OCI-LY3 (cell line): Measurements from ENCODE around the gene BTBD9.

Source experiments
- H2AFZ ChIP-seq: fragments of 200-600, 300-600 bp; shearing (Covaris generic); 2 replicates; pipeline ENCODE4 v1.6.0; 2014; ENCODE audit warnings: antibody characterized with exemption, low read depth, low read length
- H3K27ac ChIP-seq: fragments of 200-600, 300-600 bp; sonication (generic); 2 replicates; pipeline ENCODE4 v1.5.1; 2014; ENCODE audit warnings: mild to moderate bottlenecking, low read length, moderate library complexity, mixed read lengths
- H3K27me3 ChIP-seq: fragments of 200-600, 300-600 bp; sonication (generic); 2 replicates; pipeline ENCODE4 v1.6.1; 2014; ENCODE audit warnings: low read depth, low read length, mixed read lengths
- H3K36me3 ChIP-seq: fragments of 200-600, 300-600 bp; sonication (generic); replicated peaks from 2 replicates; pipeline ENCODE3; 2014; ENCODE audit warnings: low read depth, low read length, mixed read lengths
- H3K4me1 ChIP-seq: fragments of 300-600, 200-600 bp; sonication (generic); 2 replicates; pipeline ENCODE4 v1.6.1; 2014; ENCODE audit warnings: low read length, mixed read lengths
- H3K4me2 ChIP-seq: fragments of 200-600, 300-600 bp; sonication (generic); 2 replicates; pipeline ENCODE4 v1.6.1; 2014; ENCODE audit warnings: low read length, mixed read lengths
- H3K4me3 ChIP-seq: fragments of 300-600, 200-600 bp; sonication (generic); 2 replicates; pipeline ENCODE4 v1.5.1; 2014; ENCODE audit warnings: antibody characterized with exemption, mild to moderate bottlenecking, low read length, moderate library complexity
- H3K79me2 ChIP-seq: fragments of 300-600, 200-600 bp; shearing (Covaris generic); 2 replicates; pipeline ENCODE4 v1.6.1; 2014; ENCODE audit warnings: mild to moderate bottlenecking, low read length, mixed read lengths
- H3K9ac ChIP-seq: fragments of 300-600, 200-600 bp; shearing (Covaris generic); 2 replicates; pipeline ENCODE4 v1.6.0; 2014; ENCODE audit warnings: mild to moderate bottlenecking, low read length, moderate library complexity
- H3K9me3 ChIP-seq: fragments of 200-600, 300-600 bp; shearing (Covaris generic); 2 replicates; pipeline ENCODE4 v1.6.1; 2014; ENCODE audit warnings: low read length, mixed read lengths; ENCODE audit not compliant: insufficient read depth
- H4K20me1 ChIP-seq: fragments of 200-600, 300-600 bp; sonication (generic); 2 replicates; pipeline ENCODE4 v1.6.1; 2016; ENCODE audit warnings: low read length, mixed read lengths; ENCODE audit not compliant: insufficient read depth
- CTCF ChIP-seq: fragments of 200-600, 300-600 bp; sonication (generic); IDR thresholded peaks from 2 replicates; pipeline ENCODE4 v1.5.1; 2014; ENCODE audit warnings: antibody characterized with exemption, low read length, low read depth
- EZH2phosphoT487 ChIP-seq: fragments of 200-600 bp; shearing (Covaris generic); IDR thresholded peaks from 2 replicates; pipeline ENCODE4 v1.6.1; 2018; ENCODE audit warnings: antibody characterized with exemption, mixed run types, low read depth

Gene BTBD9

GRCh38 chr6:38234934-38235682, 404.6 kb downstream of the BTBD9 start:
- Histone ChIP-seq H2AFZ (0 out of 2 replicates have a peak overlapping the region, but pooled peaks have one; percentile 6), H3K36me3 (no peaks in the 10 kb centered on the region), H3K9me3 (no peaks in the 10 kb centered on the region), H3K9ac (peak overlapping the region; percentile 40), H4K20me1 (no peaks in the 10 kb centered on the region), H3K27me3 (no peaks in the 10 kb centered on the region), H3K4me1 (peaks cover 58% of the 10 kb centered on the region), H3K4me3 (peak overlapping the region; percentile 37), H3K27ac (peak overlapping the region; percentile 86), H3K4me2 (peak overlapping the region; percentile 75), H3K79me2 (no peaks in the 10 kb centered on the region)
- no peak for TF ChIP-seq CTCF
- no peak for TF ChIP-seq EZH2phosphoT487

- Histone ChIP-seq H3K27me3 (no peaks in the 10 kb centered on the region), H3K4me3 (peak overlapping the region; percentile 8; the same call in 1 of the 2 replicates), H3K79me2 (no peaks in the 10 kb centered on the region), H3K4me1 (peaks cover 50% of the 10 kb centered on the region), H3K4me2 (peak overlapping the region; percentile 75), H2AFZ (0 out of 2 replicates have a peak overlapping the region, but pooled peaks have one; percentile 27), H3K9ac (peak overlapping the region; percentile 23), H3K9me3 (no peaks in the 10 kb centered on the region), H3K36me3 (no peaks in the 10 kb centered on the region), H4K20me1 (no peaks in the 10 kb centered on the region), H3K27ac (peak overlapping the region; percentile 86)
- TF ChIP-seq EZH2phosphoT487 (no peak), CTCF (peak; percentile 92)
These were observed 405.6 kb downstream of the BTBD9 start for GRCh38 chr6:38234141-38234540.

DNA sequence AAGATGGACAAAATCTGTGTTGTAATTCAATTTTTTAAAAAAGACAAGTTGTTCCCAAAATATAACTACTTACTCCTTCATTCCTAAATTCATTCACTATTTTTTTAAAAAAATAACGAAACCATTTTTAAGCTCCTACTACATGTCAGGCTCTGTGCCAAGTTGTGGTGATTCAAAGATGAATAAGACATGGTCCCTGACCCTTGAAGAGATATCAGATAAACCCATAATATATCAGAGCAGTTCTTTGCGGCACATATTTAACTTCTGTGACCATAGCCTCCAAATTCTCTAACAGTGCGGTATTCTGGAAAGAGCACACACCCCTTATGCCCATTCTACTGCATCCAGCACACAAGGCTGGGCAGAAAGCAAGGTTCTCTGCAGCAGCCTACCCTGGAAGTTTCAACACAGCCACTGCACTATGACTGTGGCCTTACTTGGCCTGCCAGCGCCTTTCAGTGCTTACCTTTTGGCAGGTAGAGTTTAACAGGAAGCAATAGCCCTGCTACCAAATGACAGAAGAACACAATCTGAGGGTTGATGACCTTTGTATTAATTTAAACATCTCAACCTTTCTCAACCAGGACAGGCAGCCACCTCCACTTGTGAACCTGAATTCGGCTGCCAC, 406.5 kb downstream of the BTBD9 start:
- TF ChIP-seq CTCF (no peak), EZH2phosphoT487 (no peak)
- H3K9ac ChIP-seq: peak overlapping the region; percentile 4; the same call in 1 of the 2 replicates
- H2AFZ ChIP-seq: 0 out of 2 replicates have a peak overlapping the region, but pooled peaks have one; percentile 27
- no peaks in the 10 kb centered on the region for H3K79me2 ChIP-seq
- H3K9me3 ChIP-seq: no peaks in the 10 kb centered on the region
- no peaks in the 10 kb centered on the region for H4K20me1 ChIP-seq
- peak overlapping the region; percentile 75 for H3K4me2 ChIP-seq
- H3K27me3 ChIP-seq: no peaks in the 10 kb centered on the region
- H3K36me3 ChIP-seq: no peaks in the 10 kb centered on the region
- 0 out of 2 replicates have a peak overlapping the region, but pooled peaks have one; percentile 8 for H3K4me3 ChIP-seq
- H3K4me1 ChIP-seq: peaks cover 50% of the 10 kb centered on the region
- peak overlapping the region; percentile 86 for H3K27ac ChIP-seq

DNA sequence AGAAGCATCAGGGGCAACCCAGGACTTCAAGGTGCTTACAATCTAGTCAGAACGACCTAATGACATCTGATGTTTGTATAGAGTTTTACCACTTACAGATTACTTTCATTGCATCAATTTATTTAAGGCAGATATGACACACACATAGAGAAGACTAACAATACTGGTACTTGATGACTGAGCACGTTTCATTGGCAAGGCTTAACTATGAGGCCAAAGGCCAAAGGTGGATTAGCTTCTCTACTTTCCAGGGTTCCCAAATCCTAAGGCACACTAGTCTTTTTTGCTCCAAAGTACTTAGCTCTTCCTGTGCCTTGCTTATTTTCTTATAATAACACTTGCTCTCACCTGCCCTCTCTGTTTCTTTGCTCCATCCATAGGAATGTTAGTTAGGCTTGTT, 414.0 kb downstream of the BTBD9 start:
- H2AFZ ChIP-seq: no peak overlapping the region
- no peak for TF ChIP-seq CTCF
- no peak for TF ChIP-seq EZH2phosphoT487
- H3K79me2 ChIP-seq: no peaks in the 10 kb centered on the region
- H3K36me3 ChIP-seq: no peaks in the 10 kb centered on the region
- no peak overlapping the region for H3K9ac ChIP-seq
- H3K27ac ChIP-seq: no peak overlapping the region
- no peak overlapping the region for H3K4me3 ChIP-seq
- H3K27me3 ChIP-seq: no peaks in the 10 kb centered on the region
- H3K4me1 ChIP-seq: no peaks in the 10 kb centered on the region
- no peaks in the 10 kb centered on the region for H3K9me3 ChIP-seq
- H3K4me2 ChIP-seq: no peak overlapping the region
- no peaks in the 10 kb centered on the region for H4K20me1 ChIP-seq
